ENCODE measurements around the gene ATG4A.

DNA sequence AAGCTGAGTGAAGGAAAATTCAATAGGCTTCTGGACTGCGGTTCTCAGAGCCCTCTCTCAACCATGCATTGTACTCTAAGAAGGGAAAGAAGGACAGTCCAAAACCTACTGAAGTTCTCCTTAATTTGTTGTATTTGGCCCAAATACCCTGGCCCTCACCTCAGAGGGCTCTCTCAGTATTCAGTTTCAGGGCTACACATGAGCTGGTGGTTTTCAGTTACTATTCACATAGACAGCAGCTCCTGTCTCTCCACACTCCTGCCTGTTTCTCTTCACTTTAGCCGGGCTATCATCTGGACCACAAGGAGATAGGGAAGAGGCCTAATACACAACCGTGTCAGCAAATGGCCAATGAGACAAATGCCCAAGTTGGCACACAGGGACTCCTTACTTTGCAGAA, 66.0 kb downstream of the ATG4A start:
- TF ChIP-seq, protein P1, sequence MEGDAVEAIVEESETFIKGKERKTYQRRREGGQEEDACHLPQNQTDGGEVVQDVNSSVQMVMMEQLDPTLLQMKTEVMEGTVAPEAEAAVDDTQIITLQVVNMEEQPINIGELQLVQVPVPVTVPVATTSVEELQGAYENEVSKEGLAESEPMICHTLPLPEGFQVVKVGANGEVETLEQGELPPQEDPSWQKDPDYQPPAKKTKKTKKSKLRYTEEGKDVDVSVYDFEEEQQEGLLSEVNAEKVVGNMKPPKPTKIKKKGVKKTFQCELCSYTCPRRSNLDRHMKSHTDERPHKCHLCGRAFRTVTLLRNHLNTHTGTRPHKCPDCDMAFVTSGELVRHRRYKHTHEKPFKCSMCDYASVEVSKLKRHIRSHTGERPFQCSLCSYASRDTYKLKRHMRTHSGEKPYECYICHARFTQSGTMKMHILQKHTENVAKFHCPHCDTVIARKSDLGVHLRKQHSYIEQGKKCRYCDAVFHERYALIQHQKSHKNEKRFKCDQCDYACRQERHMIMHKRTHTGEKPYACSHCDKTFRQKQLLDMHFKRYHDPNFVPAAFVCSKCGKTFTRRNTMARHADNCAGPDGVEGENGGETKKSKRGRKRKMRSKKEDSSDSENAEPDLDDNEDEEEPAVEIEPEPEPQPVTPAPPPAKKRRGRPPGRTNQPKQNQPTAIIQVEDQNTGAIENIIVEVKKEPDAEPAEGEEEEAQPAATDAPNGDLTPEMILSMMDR (IDR thresholded peaks at IDR 0.05; ENCODE audit: low read depth, low read length), result no peak
- no peak for TF ChIP-seq POLR2A (IDR thresholded peaks at IDR 0.05; ENCODE audit: extremely low read depth, insufficient read length)
- TF ChIP-seq, protein P2, sequence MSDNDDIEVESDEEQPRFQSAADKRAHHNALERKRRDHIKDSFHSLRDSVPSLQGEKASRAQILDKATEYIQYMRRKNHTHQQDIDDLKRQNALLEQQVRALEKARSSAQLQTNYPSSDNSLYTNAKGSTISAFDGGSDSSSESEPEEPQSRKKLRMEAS (IDR thresholded peaks at IDR 0.05; ENCODE audit: low read depth, low read length), result no peak

Data from NB4 (cell line).